Measurements from ENCODE around the gene EFNA4. TPM values are rescaled to one million over a fixed set of nuclear protein-coding genes. Genes with fewer than 3 reads are reported as not detected.

The EFNA4 gene
- total RNA-seq, 1 experiment from 2014 or later: 11.8 TPM

- no peak for DNase-seq
- H4K20me1 ChIP-seq (ENCODE audit: control insufficient read depth, insufficient read depth, insufficient read length): no peaks in the 10 kb centered on the region
- no peaks in the 10 kb centered on the region for H3K9me3 ChIP-seq (ENCODE audit: control insufficient read depth, low read depth, low read length)
- no peak overlapping the region for H4K8ac ChIP-seq (replicated peaks; ENCODE audit: insufficient read length, low read depth, low read length)
- no peak overlapping the region for H2BK5ac ChIP-seq (ENCODE audit: insufficient read length, low read length)
- no peak overlapping the region for H3K56ac ChIP-seq (ENCODE audit: insufficient read length, low read depth, low read length)
- no peaks in the 10 kb centered on the region for H3K79me2 ChIP-seq (ENCODE audit: insufficient read depth, low read length)
- H2AFZ ChIP-seq (ENCODE audit: low read length): no peak overlapping the region
- no peak overlapping the region for H3K14ac ChIP-seq (ENCODE audit: insufficient read depth, low read length)
- H2AK5ac ChIP-seq (ENCODE audit: insufficient read length, low read length): no peak overlapping the region
- no peak overlapping the region for H4K91ac ChIP-seq (ENCODE audit: insufficient read length, low read depth, low read length)
- no peak overlapping the region for H3K27ac ChIP-seq (ENCODE audit: insufficient read length, low read depth, low read length)
- no peak overlapping the region for H3K4me2 ChIP-seq (ENCODE audit: insufficient read depth, insufficient read length, low read length)
- H2BK20ac ChIP-seq (ENCODE audit: low read depth, low read length, poor library complexity, severe bottlenecking): no peak overlapping the region
- no peaks in the 10 kb centered on the region for H3K23me2 ChIP-seq (ENCODE audit: insufficient read length, low read depth, low read length, poor library complexity, severe bottlenecking)
- no peaks in the 10 kb centered on the region for H3K4me1 ChIP-seq (ENCODE audit: insufficient read depth, low read length)
- Mint-ChIP-seq H3K9me3 (no peaks in the 10 kb centered on the region), H3K27ac (no peak overlapping the region; a peak in 1 of 7 replicates), H3K36me3 (ENCODE audit: insufficient read depth in 1 of 3, low read depth in 3 of 3) (peaks cover 0 to 6% (median 6%) of the 10 kb centered on the region in 3 experiments; a peak in 1 of 7 replicates), H3K4me3 (no peak overlapping the region; a peak in 1 of 5 replicates), H3K27me3 (ENCODE audit: low read depth) (peaks cover 12% of the 10 kb centered on the region), H3K4me1 (peaks cover 21 to 40% of the 10 kb centered on the region in 2 experiments)
- no peaks in the 10 kb centered on the region for H3K27me3 ChIP-seq (ENCODE audit: insufficient read depth, low read length)
- H3T11ph ChIP-seq (ENCODE audit: low read length): no peak overlapping the region
- no peak overlapping the region for H4K5ac ChIP-seq (ENCODE audit: insufficient read length, low read depth, low read length)
- H3K9ac ChIP-seq (ENCODE audit: extremely low read depth, insufficient read length, low read length): no peak overlapping the region
- H3K23ac ChIP-seq (ENCODE audit: insufficient read length, low read depth, low read length): no peak overlapping the region
- H3K18ac ChIP-seq (ENCODE audit: insufficient read length, low read depth, low read length): no peak overlapping the region
- no peak overlapping the region for H2BK15ac ChIP-seq (ENCODE audit: low read depth, low read length)
- TF ChIP-seq CTCF (conservative IDR thresholded peaks at IDR 0.05): no peak
- H3K4ac ChIP-seq (ENCODE audit: low read depth, low read length): no peak overlapping the region
- WGBS (ENCODE audit: extremely low coverage, insufficient read length, low lambda C conversion rate): no CpG with 5 or more reads among the region's 4 CpGs
- H3K79me1 ChIP-seq (ENCODE audit: insufficient read depth, low read depth, low read length, poor library complexity, severe bottlenecking): no peaks in the 10 kb centered on the region
- H2BK12ac ChIP-seq (ENCODE audit: insufficient read length, low read depth, low read length): no peak overlapping the region
- no peak overlapping the region for H2BK120ac ChIP-seq (ENCODE audit: low read depth, low read length, poor library complexity, severe bottlenecking)
Observed at GRCh38 chr1:155022927-155023236, 40.7 kb upstream of the EFNA4 start.

Measured in H9 (cell line).